Endothelial cell of umbilical vein (primary cell): ENCODE results near the gene TFIP11. TPM values are rescaled to one million over a fixed set of nuclear protein-coding genes. Genes with fewer than 3 reads are reported as not detected.

Source experiments
- BruUV-seq: library from RNA; stranded (reverse); fragments of 400-500 nt; replicated peaks from 2 replicates; lab custom pipeline; 2021; lab: Mats Ljungman, UMichigan
- CTCF ChIA-PET: fragments of 300-600, 350-600 bp; sonication (Branson Sonifier 250); formaldehyde crosslinking; loops from one replicate; lab custom pipeline; 2021; ENCODE audit warnings: antibody characterized with exemption, inconsistent platforms; lab: Charles Lee
- POLR2A ChIA-PET: fragments of 300-600, 350-600 bp; sonication (Branson Sonifier 250); formaldehyde crosslinking; loops from one replicate; lab custom pipeline; 2021; ENCODE audit warnings: antibody characterized with exemption, inconsistent platforms; lab: Charles Lee
- DNase-seq: peaks from one replicate; pipeline ENCODE4 v3.0.0-alpha.2; 2011; ENCODE audit warnings: low read depth, low spot score
- FAIRE-seq: peaks from 2 replicates; lab custom pipeline; 2011; peaks lifted over from hg19 to GRCh38; lab: Jason Lieb, UNC
- H2AFZ ChIP-seq: 2 replicates; pipeline ENCODE4 v1.6.0; 2012; ENCODE audit warnings: low read depth, low read length, control low read depth, inconsistent platforms
- H3K27ac ChIP-seq: 2 replicates; pipeline ENCODE4 v1.5.1; 2011; ENCODE audit warnings: low read depth, mild to moderate bottlenecking, control low read depth, low read length, moderate library complexity; ENCODE audit not compliant: insufficient read depth
- H3K27me3 ChIP-seq, 2 experiments: 2 replicates each; pipeline versions ENCODE4 v1.6.0 to v1.6.1; 2011; ENCODE audit warnings: low read length in 2 of 2, mixed read lengths in 1 of 2; ENCODE audit not compliant: control insufficient read depth in 2 of 2, insufficient read depth in 2 of 2
- H3K36me3 ChIP-seq, 2 experiments: 2 replicates in 1 of 2; 3 replicates in 1 of 2; pipeline ENCODE4 v1.5.1; 2011; ENCODE audit warnings: low read length in 2 of 2, mild to moderate bottlenecking in 1 of 2, moderate library complexity in 1 of 2; ENCODE audit not compliant: control insufficient read depth in 2 of 2, insufficient read depth in 2 of 2; ENCODE audit errors: extremely low read depth in 1 of 2
- H3K4me1 ChIP-seq: 3 replicates; pipeline ENCODE4 v1.5.1; 2011; ENCODE audit warnings: mild to moderate bottlenecking, low read length; ENCODE audit not compliant: control insufficient read depth, insufficient read depth; ENCODE audit errors: extremely low read depth
- H3K4me2 ChIP-seq: 2 replicates; pipeline ENCODE4 v1.6.1; 2011; ENCODE audit warnings: low read length, control low read depth, mixed read lengths; ENCODE audit not compliant: insufficient read depth
- H3K4me3 ChIP-seq, 3 experiments: fragments of 200-600 bp in 1 of 3; sonication (generic), shearing (Covaris generic) in 1 of 3; replicated peaks in 1 of 3; 2 replicates each; pipeline ENCODE4 v1.5.1; 2011 to 2016; ENCODE audit warnings: control low read depth in 3 of 3, low read length in 3 of 3, mild to moderate bottlenecking in 2 of 3, inconsistent platforms in 1 of 3, low read depth in 1 of 3, moderate library complexity in 1 of 3; ENCODE audit not compliant: insufficient read depth in 1 of 3
- H3K79me2 ChIP-seq: 2 replicates; pipeline ENCODE4 v1.6.0; 2012; ENCODE audit warnings: low read length, inconsistent platforms; ENCODE audit not compliant: control insufficient read depth, insufficient read depth
- H3K9ac ChIP-seq: replicated peaks from 2 replicates; pipeline ENCODE3; 2011; ENCODE audit warnings: low read length, control low read depth; ENCODE audit not compliant: insufficient read depth; ENCODE audit errors: extremely low read depth
- H3K9me1 ChIP-seq: replicated peaks from 3 replicates; pipeline ENCODE4 v1.6.0; 2011; ENCODE audit warnings: mild to moderate bottlenecking, low read length; ENCODE audit not compliant: control insufficient read depth, insufficient read depth; ENCODE audit errors: extremely low read depth
- H3K9me3 ChIP-seq: replicated peaks from 2 replicates; pipeline ENCODE4 v1.5.1; 2012; ENCODE audit warnings: low read length, inconsistent platforms; ENCODE audit not compliant: control insufficient read depth, insufficient read depth
- H4K20me1 ChIP-seq: replicated peaks from 2 replicates; pipeline ENCODE3; 2011; ENCODE audit warnings: mild to moderate bottlenecking, low read length; ENCODE audit not compliant: control insufficient read depth, insufficient read depth; ENCODE audit errors: extremely low read depth
- EZH2 ChIP-seq: IDR thresholded peaks from 2 replicates; pipeline ENCODE4 v1.6.1; 2012; ENCODE audit warnings: borderline replicate concordance, low read depth, mild to moderate bottlenecking, moderate library complexity, low read length, inconsistent platforms; ENCODE audit not compliant: severe bottlenecking
- JUN ChIP-seq: IDR thresholded peaks from 2 replicates; pipeline ENCODE4 v1.6.1; 2011; ENCODE audit warnings: borderline replicate concordance, low read depth; ENCODE audit not compliant: insufficient read length, insufficient read depth
- MYC ChIP-seq: IDR thresholded peaks from one replicate; pipeline ENCODE4 v1.6.1; 2011; ENCODE audit warnings: mild to moderate bottlenecking, low read depth, low read length
- POLR2A ChIP-seq: IDR thresholded peaks from 2 replicates; pipeline ENCODE4 v1.6.1; 2012; ENCODE audit warnings: low read depth, mild to moderate bottlenecking, control low read depth, low read length
- POLR2AphosphoS5 ChIP-seq: IDR thresholded peaks from 2 replicates; pipeline ENCODE4 v1.6.1; 2012; ENCODE audit warnings: low read depth, mild to moderate bottlenecking, control low read depth, low read length, moderate library complexity; ENCODE audit not compliant: insufficient read depth
- dilution Hi-C: fragments of 300-500 bp; cut with MboI; formaldehyde crosslinking; loops from one replicate; pipeline ENCODE4 v1.15.0; 2019; ENCODE audit warnings: low sequenced_read_pairs; ENCODE audit not compliant: extremely low pct_ligation_motif_present
- intact Hi-C: fragments of 100-400 bp; cut with micrococcal nuclease; formaldehyde crosslinking; loops from one replicate; pipeline ENCODE4 v1.10.0; 2022
- polyA plus RNA-seq, 4 experiments: library from polyadenylated mRNA; depleted of rRNA in 3 of 4; stranded (reverse) in 3 of 4; unstranded in 1 of 4; fragments of >200 nt; gene quantifications; 2 replicates each; pipeline versions ENCODE4 v1.2.1 to v1.2.3, GENCODE V29; 2011 to 2012; ENCODE audit warnings: missing spikeins in 1 of 4
- total RNA-seq: library from RNA; stranded (reverse); gene quantifications from 2 replicates; pipeline ENCODE4 v1.2.3, GENCODE V29; 2021
- TF ChIP-seq, protein P1 (sequence below), 2 donors: IDR thresholded peaks; 1 replicate in 1 of 2; 2 replicates in 1 of 2; pipeline ENCODE4 v1.5.1; 2011; ENCODE audit warnings: low read length in 2 of 2, mild to moderate bottlenecking in 2 of 2, moderate library complexity in 2 of 2, control low read depth in 1 of 2, inconsistent platforms in 1 of 2, low read depth in 1 of 2; ENCODE audit not compliant: insufficient read depth in 1 of 2; ENCODE audit errors: extremely low read depth in 1 of 2

TFIP11 gene
- total and polyA plus RNA-seq, 2 donors (not counting 3 experiments of a cell fraction or from before 2014, with no cell fraction given), result 35.7 to 54.9 TPM

GRCh38 chr22:26558248-26558895 is 46.1 kb upstream of the TFIP11 start:
- H3K79me2 ChIP-seq, result peaks cover 16% of the 10 kb centered on the region
- CTCF ChIA-PET, result interaction anchor here (1.8 kb wide), 1 partner anchor 12 kb away, joined by 5 read pairs; no protein-coding TSS in a partner anchor
- intact Hi-C loops, result no loop called here

More at GRCh38 chr22:26558248-26558895, 46.1 kb upstream of the TFIP11 start:
- Histone ChIP-seq H4K20me1 (no peaks in the 10 kb centered on the region), H3K9me3 (no peaks in the 10 kb centered on the region), H3K9ac (no peak overlapping the region), H3K27me3 (no peaks in the 10 kb centered on the region), H2AFZ (no peak overlapping the region), H3K4me2 (no peak overlapping the region), H3K4me3 (no peak overlapping the region), H3K4me1 (peaks cover 13% of the 10 kb centered on the region), H3K27ac (no peak overlapping the region), H3K36me3 (peaks cover 0 to 8% of the 10 kb centered on the region in 2 experiments), H3K9me1 (no peaks in the 10 kb centered on the region)
- POLR2A ChIA-PET, result no interaction called here
- dilution Hi-C loops, result no loop called here
- no peak for DNase-seq
- FAIRE-seq, result no peak
- no TSS peak for BruUV-seq
- TF ChIP-seq MYC, result no peak
- TF ChIP-seq POLR2A, result no peak
- TF ChIP-seq POLR2AphosphoS5, result no peak
- no peak for TF ChIP-seq EZH2
- no peak for TF ChIP-seq JUN
- TF ChIP-seq, protein P1, sequence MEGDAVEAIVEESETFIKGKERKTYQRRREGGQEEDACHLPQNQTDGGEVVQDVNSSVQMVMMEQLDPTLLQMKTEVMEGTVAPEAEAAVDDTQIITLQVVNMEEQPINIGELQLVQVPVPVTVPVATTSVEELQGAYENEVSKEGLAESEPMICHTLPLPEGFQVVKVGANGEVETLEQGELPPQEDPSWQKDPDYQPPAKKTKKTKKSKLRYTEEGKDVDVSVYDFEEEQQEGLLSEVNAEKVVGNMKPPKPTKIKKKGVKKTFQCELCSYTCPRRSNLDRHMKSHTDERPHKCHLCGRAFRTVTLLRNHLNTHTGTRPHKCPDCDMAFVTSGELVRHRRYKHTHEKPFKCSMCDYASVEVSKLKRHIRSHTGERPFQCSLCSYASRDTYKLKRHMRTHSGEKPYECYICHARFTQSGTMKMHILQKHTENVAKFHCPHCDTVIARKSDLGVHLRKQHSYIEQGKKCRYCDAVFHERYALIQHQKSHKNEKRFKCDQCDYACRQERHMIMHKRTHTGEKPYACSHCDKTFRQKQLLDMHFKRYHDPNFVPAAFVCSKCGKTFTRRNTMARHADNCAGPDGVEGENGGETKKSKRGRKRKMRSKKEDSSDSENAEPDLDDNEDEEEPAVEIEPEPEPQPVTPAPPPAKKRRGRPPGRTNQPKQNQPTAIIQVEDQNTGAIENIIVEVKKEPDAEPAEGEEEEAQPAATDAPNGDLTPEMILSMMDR (IDR thresholded peaks at IDR 0.05; ENCODE audit: extremely low read depth in 1 of 2, insufficient read depth in 1 of 2, low read depth in 1 of 2, low read length in 2 of 2), result no peak
